GM12878 (cell line): ENCODE measurements around the gene RIMBP2. TPM values are rescaled to one million over a fixed set of nuclear protein-coding genes. Genes with fewer than 3 reads are reported as not detected.
A peak's percentile ranks its signal among the peaks of the same experiment; 100 is the strongest.

Source experiments
- ATAC-seq: fragments of 200-7000 bp; cut with Tn5 transposase; 3 replicates; pipeline ENCODE4 v1.9.1; 2020; ENCODE audit warnings: mild to moderate bottlenecking, moderate library complexity
- BruUV-seq: library from RNA; stranded (reverse); fragments of 400-500 nt; replicated peaks from 2 replicates; lab custom pipeline; 2021; lab: Mats Ljungman, UMichigan
- CTCF ChIA-PET: fragments of 300-600 bp; sonication (Branson Sonifier 250); formaldehyde crosslinking; extraction: SDS; loops from one replicate; lab custom pipeline; 2021; ENCODE audit warnings: inconsistent platforms; lab: Yijun Ruan, JAX
- POLR2A ChIA-PET: fragments of 350-600 bp; formaldehyde crosslinking; extraction: SDS; loops from one replicate; lab custom pipeline; 2021; ENCODE audit warnings: inconsistent platforms; lab: Charles Lee
- RAD21 ChIA-PET: fragments of 300-600 bp; sonication (Branson Sonifier 250); formaldehyde crosslinking; loops from one replicate; lab custom pipeline; 2023; ENCODE audit warnings: antibody characterized with exemption; ENCODE audit not compliant: unreplicated experiment; lab: Charles Lee
- SMC1A ChIA-PET: fragments of 300-600 bp; sonication (Branson Sonifier 250); formaldehyde crosslinking; loops from one replicate; lab custom pipeline; 2023; ENCODE audit not compliant: unreplicated experiment, uncharacterized antibody; lab: Charles Lee
- DNase-seq: peaks from one replicate; pipeline ENCODE4 v3.0.0-alpha.2; 2011; ENCODE audit warnings: low read depth, low spot score
- FAIRE-seq: peaks from 3 replicates; lab custom pipeline; 2011; peaks lifted over from hg19 to GRCh38; lab: Jason Lieb, UNC
- H2AFZ ChIP-seq: 2 replicates; pipeline ENCODE4 v1.6.0; 2011; ENCODE audit warnings: low read depth, low read length, control low read depth; ENCODE audit not compliant: control insufficient read depth
- H3K27ac ChIP-seq: 2 replicates; pipeline ENCODE4 v1.5.1; 2011; ENCODE audit warnings: control low read depth; ENCODE audit not compliant: control insufficient read depth, insufficient read depth
- H3K27me3 ChIP-seq, 2 experiments: replicated peaks in 1 of 2; 2 replicates each; pipeline versions ENCODE4 v1.6.0 to v1.6.1; 2011; ENCODE audit warnings: low read length in 1 of 2; ENCODE audit not compliant: control insufficient read depth in 2 of 2, insufficient read depth in 2 of 2
- H3K36me3 ChIP-seq, 2 experiments: 2 replicates each; pipeline ENCODE4 v1.5.1; 2011; ENCODE audit warnings: low read length in 1 of 2; ENCODE audit not compliant: control insufficient read depth in 2 of 2, insufficient read depth in 2 of 2
- H3K4me1 ChIP-seq: 2 replicates; pipeline ENCODE4 v1.6.1; 2011; ENCODE audit warnings: mild to moderate bottlenecking, low read length, moderate library complexity, mixed read lengths; ENCODE audit not compliant: control insufficient read depth, insufficient read depth
- H3K4me2 ChIP-seq: 2 replicates; pipeline ENCODE4 v1.6.0; 2011; ENCODE audit warnings: control low read depth; ENCODE audit not compliant: control insufficient read depth, insufficient read depth
- H3K4me3 ChIP-seq: fragments of 200-600 bp; sonication (generic); 2 replicates; pipeline ENCODE4 v1.5.1; 2016
- H3K79me2 ChIP-seq: 2 replicates; pipeline ENCODE4 v1.6.0; 2011; ENCODE audit warnings: low read length; ENCODE audit not compliant: control insufficient read depth, insufficient read depth
- H3K9ac ChIP-seq: 2 replicates; pipeline ENCODE4 v1.8.0; 2011; ENCODE audit warnings: low read length, control low read depth, mixed read lengths; ENCODE audit not compliant: control insufficient read depth, insufficient read depth
- H3K9me3 ChIP-seq: replicated peaks from 3 replicates; pipeline ENCODE4 v1.5.1; 2011; ENCODE audit warnings: mild to moderate bottlenecking, low read length; ENCODE audit not compliant: control insufficient read depth, insufficient read depth
- H4K20me1 ChIP-seq: 2 replicates; pipeline ENCODE4 v1.6.0; 2011; ENCODE audit not compliant: control insufficient read depth, insufficient read depth
- ATF7 ChIP-seq: fragments of 450-650 bp; IDR thresholded peaks from 2 replicates; pipeline ENCODE4 v1.6.1; 2016; ENCODE audit warnings: low read depth, mild to moderate bottlenecking
- CREM ChIP-seq: IDR thresholded peaks from 2 replicates; pipeline ENCODE4 v1.6.1; 2014; ENCODE audit warnings: antibody characterized with exemption, low read depth
- HDGF ChIP-seq: fragments of 450-650 bp; IDR thresholded peaks from 2 replicates; pipeline ENCODE4 v1.6.1; 2016; ENCODE audit warnings: antibody characterized with exemption
- JUND ChIP-seq: IDR thresholded peaks from 2 replicates; pipeline ENCODE4 v1.6.1; 2012; ENCODE audit warnings: low read depth, mild to moderate bottlenecking, low read length, improper control_type of control experiment, moderate library complexity
- KAT2A ChIP-seq: conservative IDR thresholded peaks from 2 replicates; pipeline ENCODE4 v1.6.1; 2011; ENCODE audit warnings: low read depth, low read length; ENCODE audit not compliant: control insufficient read depth
- MYB ChIP-seq: fragments of 150-350 bp; IDR thresholded peaks from 2 replicates; pipeline ENCODE4 v1.6.1; 2014; ENCODE audit warnings: mild to moderate bottlenecking, low read depth, low read length, borderline replicate concordance
- NBN ChIP-seq: fragments of 450-650 bp; IDR thresholded peaks from 2 replicates; pipeline ENCODE4 v1.6.1; 2016
- PAX8 ChIP-seq: fragments of 450-650 bp; IDR thresholded peaks from 2 replicates; pipeline ENCODE4 v1.6.1; 2017; ENCODE audit warnings: mild to moderate bottlenecking, moderate library complexity
- PRDM15 ChIP-seq: fragments of 450-650 bp; formaldehyde crosslinking; IDR thresholded peaks from 2 replicates; pipeline ENCODE4 v1.4.0; 2020; ENCODE audit warnings: mild to moderate bottlenecking, moderate library complexity
- RAD51 ChIP-seq: fragments of 450-650 bp; IDR thresholded peaks from 2 replicates; pipeline ENCODE4 v1.6.1; 2016; ENCODE audit warnings: moderate library complexity, mild to moderate bottlenecking, inconsistent platforms
- YY1 ChIP-seq: IDR thresholded peaks from 2 replicates; pipeline ENCODE4 v1.6.1; 2011; ENCODE audit warnings: low read depth, mild to moderate bottlenecking, low read length
- ZNF207 ChIP-seq: fragments of 450-650 bp; IDR thresholded peaks from 2 replicates; pipeline ENCODE4 v1.6.1; 2014; ENCODE audit warnings: antibody characterized with exemption, mild to moderate bottlenecking, borderline replicate concordance
- ZNF217 ChIP-seq: fragments of 450-650 bp; IDR thresholded peaks from 2 replicates; pipeline ENCODE4 v1.6.1; 2017; ENCODE audit warnings: antibody characterized with exemption, mild to moderate bottlenecking
- ZZZ3 ChIP-seq: IDR thresholded peaks from 2 replicates; pipeline ENCODE4 v1.6.1; 2011; ENCODE audit warnings: low read depth; ENCODE audit not compliant: control insufficient read depth, insufficient read length
- WGBS: methylation state at CpG from one replicate; pipeline ENCODE4 v1.1.6; 2016; ENCODE audit warnings: low lambda C conversion rate; ENCODE audit not compliant: insufficient replicate concordance, insufficient coverage; ENCODE audit errors: missing lambda C conversion rate; 5-methylcytosine and 5-hydroxymethylcytosine counted together
- in situ Hi-C: fragments of 300-500 bp; cut with MboI; formaldehyde crosslinking; loops from 9 replicates; pipeline ENCODE4 v1.14.3; 2018; ENCODE audit warnings: mixed read lengths
- intact Hi-C: fragments of 100-400 bp; cut with micrococcal nuclease; formaldehyde crosslinking; loops from one replicate; pipeline ENCODE4 v1.14.2; 2022; ENCODE audit not compliant: unreplicated experiment
- polyA plus RNA-seq, 11 experiments: library from polyadenylated mRNA; depleted of rRNA in 4 of 11; unstranded in 6 of 11; stranded (reverse) in 5 of 11; fragments of >200 nt; fragmentation: Nextera tagmentation in 4 of 11; fragmentation: Illumina TruSeq in 1 of 11; extraction: Ambion mirVana in 4 of 11; extraction: Trizol in 1 of 11; gene quantifications; 1 replicate in 1 of 11; 2 replicates in 10 of 11; pipeline versions ENCODE4 v1.2.1 to v1.2.3, GENCODE V29; 2011 to 2016; ENCODE audit warnings: inconsistent platforms in 2 of 11, missing spikeins in 2 of 11, low read depth in 1 of 11
- total RNA-seq, 4 experiments: library from RNA; depleted of rRNA in 3 of 4; stranded (reverse); fragments of >200 nt in 3 of 4; fragmentation: Illumina TruSeq in 1 of 4; extraction: Trizol in 1 of 4; gene quantifications; 2 replicates each; pipeline versions ENCODE4 v1.2.1 to v1.2.3, GENCODE V29; 2013 to 2021
- TF ChIP-seq, protein P1 (sequence below): fragments of 450-650 bp; formaldehyde crosslinking; IDR thresholded peaks from 2 replicates; pipeline ENCODE4 v1.4.0; 2022; ENCODE audit warnings: mild to moderate bottlenecking, moderate library complexity

Gene RIMBP2
- total and polyA plus RNA-seq, 10 of the 15 experiments (the other 5 are each of a cell fraction or from before 2014, with no cell fraction given), result 0.04 to 2.9 (median 0.07) TPM; not detected in 1

- TF ChIP-seq YY1, result no peak
These were observed 49.1 kb upstream of the RIMBP2 start (continued) for GRCh38 chr12:130765186-130765659.

DNA sequence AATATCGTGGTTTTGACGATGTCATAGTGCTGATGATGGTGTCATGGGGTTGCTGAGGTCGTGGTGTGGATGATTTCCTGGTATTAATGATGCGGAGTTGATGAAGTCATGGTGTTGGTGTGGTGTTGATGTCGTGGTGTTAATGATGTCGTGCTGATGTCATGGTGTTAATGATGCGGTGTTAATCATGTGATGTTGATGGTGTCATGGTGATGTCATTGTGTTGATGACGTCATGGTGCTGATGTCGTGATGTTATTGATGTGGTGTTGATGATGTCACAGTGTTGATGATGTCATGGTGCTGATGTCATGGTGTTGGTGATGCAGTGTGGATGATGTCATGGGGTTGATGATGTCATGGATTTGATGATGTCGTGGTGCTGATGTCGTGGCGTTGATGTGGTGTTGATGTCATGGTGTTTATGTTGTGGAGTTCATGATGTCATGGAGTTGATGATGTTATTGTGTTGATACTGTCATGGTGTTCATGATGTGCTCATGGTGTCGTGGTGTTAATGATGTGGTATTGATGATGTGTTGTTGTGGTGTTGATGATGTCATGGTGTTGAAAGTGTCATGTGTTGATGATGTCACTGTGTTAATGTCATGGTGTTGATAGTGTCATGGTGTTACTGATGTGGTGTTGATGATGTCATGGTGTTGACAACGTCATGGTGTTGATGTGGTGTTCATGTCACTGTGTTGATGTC lies 48.5 kb upstream of the RIMBP2 start:
- Histone ChIP-seq H3K4me1 (no peaks in the 10 kb centered on the region; the same call in 1 of the 2 replicates), H3K79me2 (no peaks in the 10 kb centered on the region), H3K27ac (no peak overlapping the region), H3K9me3 (peaks cover 7% of the 10 kb centered on the region; the same call in 2 of the 3 replicates), H2AFZ (no peak overlapping the region), H3K9ac (no peak overlapping the region), H3K27me3 (no peaks in the 10 kb centered on the region; a peak in 1 of 4 replicates), H3K4me2 (no peak overlapping the region), H3K36me3 (no peaks in the 10 kb centered on the region), H3K4me3 (no peak overlapping the region), H4K20me1 (no peaks in the 10 kb centered on the region)
- RAD21 ChIA-PET, result no interaction called here
- ATAC-seq (no peak), DNase-seq (peak; percentile 59), FAIRE-seq (no peak)
- SMC1A ChIA-PET, result no interaction called here
- POLR2A ChIA-PET, result no interaction called here
- 69% methylated on average over 14 of the region's 14 CpGs for WGBS
- BruUV-seq, result no TSS peak
- in situ Hi-C loops, result loop anchor here (5.0 kb wide), 1 partner anchor 53 kb away; no protein-coding TSS in a partner anchor
- CTCF ChIA-PET, result no interaction called here
- intact Hi-C loops, result loop anchor here (5.0 kb wide), 1 partner anchor 368 kb away; no protein-coding TSS in a partner anchor
- TF ChIP-seq, protein P1, sequence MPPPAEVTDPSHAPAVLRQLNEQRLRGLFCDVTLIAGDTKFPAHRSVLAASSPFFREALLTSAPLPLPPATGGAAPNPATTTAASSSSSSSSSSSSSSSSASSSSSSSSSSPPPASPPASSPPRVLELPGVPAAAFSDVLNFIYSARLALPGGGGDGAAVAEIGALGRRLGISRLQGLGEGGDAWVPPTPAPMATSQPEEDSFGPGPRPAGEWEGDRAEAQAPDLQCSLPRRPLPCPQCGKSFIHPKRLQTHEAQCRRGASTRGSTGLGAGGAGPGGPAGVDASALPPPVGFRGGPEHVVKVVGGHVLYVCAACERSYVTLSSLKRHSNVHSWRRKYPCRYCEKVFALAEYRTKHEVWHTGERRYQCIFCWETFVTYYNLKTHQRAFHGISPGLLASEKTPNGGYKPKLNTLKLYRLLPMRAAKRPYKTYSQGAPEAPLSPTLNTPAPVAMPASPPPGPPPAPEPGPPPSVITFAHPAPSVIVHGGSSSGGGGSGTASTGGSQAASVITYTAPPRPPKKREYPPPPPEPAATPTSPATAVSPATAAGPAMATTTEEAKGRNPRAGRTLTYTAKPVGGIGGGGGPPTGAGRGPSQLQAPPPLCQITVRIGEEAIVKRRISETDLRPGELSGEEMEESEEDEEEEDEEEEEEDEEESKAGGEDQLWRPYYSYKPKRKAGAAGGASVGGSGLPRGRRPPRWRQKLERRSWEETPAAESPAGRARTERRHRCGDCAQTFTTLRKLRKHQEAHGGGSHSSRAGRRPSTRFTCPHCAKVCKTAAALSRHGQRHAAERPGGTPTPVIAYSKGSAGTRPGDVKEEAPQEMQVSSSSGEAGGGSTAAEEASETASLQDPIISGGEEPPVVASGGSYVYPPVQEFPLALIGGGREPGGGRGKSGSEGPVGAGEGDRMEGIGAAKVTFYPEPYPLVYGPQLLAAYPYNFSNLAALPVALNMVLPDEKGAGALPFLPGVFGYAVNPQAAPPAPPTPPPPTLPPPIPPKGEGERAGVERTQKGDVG (CRISPR knock-in tag), result peak; percentile 62; the same call in 1 of the 2 replicates
- TF ChIP-seq PRDM15 (peak; percentile 75), HDGF (peak; percentile 82), MYB (no peak), PAX8 (no peak), NBN (peak; percentile 57), JUND (peak; percentile 68; the same call in 1 of the 2 replicates), ZNF207 (no peak), ATF7 (peak; percentile 96), ZZZ3 (no peak), KAT2A (no peak), ZNF217 (no peak), RAD51 (no peak), CREM (peak; percentile 88)
